Measurements from ENCODE around the gene NFYA. TPM values are rescaled to one million over a fixed set of nuclear protein-coding genes. Genes with fewer than 3 reads are reported as not detected.

The NFYA gene
- polyA plus RNA-seq, 1 donor from 2014 or later: 22.1 TPM

- H3K27ac ChIP-seq (ENCODE audit: low read length): no peak overlapping the region
- H3K9me3 ChIP-seq (ENCODE audit: low read length): no peaks in the 10 kb centered on the region
- H3K4me2 ChIP-seq (ENCODE audit: low read length): no peak overlapping the region
- H3K9ac ChIP-seq (ENCODE audit: low read length): no peak overlapping the region
- no peaks in the 10 kb centered on the region for H3K79me2 ChIP-seq (replicated peaks; ENCODE audit: insufficient read depth, low read length)
- no peak for TF ChIP-seq CTCF (IDR thresholded peaks at IDR 0.05; ENCODE audit: poor library complexity, severe bottlenecking)
- no peak for TF ChIP-seq POLR2AphosphoS5 (IDR thresholded peaks at IDR 0.05)
- no peak for TF ChIP-seq EP300 (conservative IDR thresholded peaks at IDR 0.05; ENCODE audit: poor library complexity, severe bottlenecking)
- no peak for TF ChIP-seq SMC3 (conservative IDR thresholded peaks at IDR 0.05; ENCODE audit: poor library complexity)
- no peak for TF ChIP-seq EZH2 (IDR thresholded peaks at IDR 0.05; ENCODE audit: borderline replicate concordance, insufficient read depth, low read length, poor library complexity, severe bottlenecking)
- no peak for TF ChIP-seq TAF1 (IDR thresholded peaks at IDR 0.05; ENCODE audit: low read depth)
- TF ChIP-seq REST (IDR thresholded peaks at IDR 0.05; ENCODE audit: borderline replicate concordance): no peak
- TF ChIP-seq RAD21 (conservative IDR thresholded peaks at IDR 0.05): no peak
- no peak for TF ChIP-seq MXI1 (conservative IDR thresholded peaks at IDR 0.05; ENCODE audit: poor library complexity, severe bottlenecking)
- no peaks in the 10 kb centered on the region for H4K20me1 ChIP-seq (ENCODE audit: insufficient read depth)
- no peaks in the 10 kb centered on the region for H3K36me3 ChIP-seq (ENCODE audit: insufficient read depth, low read length)
- H3F3A ChIP-seq (ENCODE audit: insufficient read depth, low read length, poor library complexity, severe bottlenecking): no peaks in the 10 kb centered on the region
- H2AFZ ChIP-seq (ENCODE audit: low read depth, low read length): no peak overlapping the region
- no peaks in the 10 kb centered on the region for H3K9me2 ChIP-seq (ENCODE audit: insufficient read depth, low read length)
- no peaks in the 10 kb centered on the region for H3K27me3 ChIP-seq (ENCODE audit: insufficient read depth, low read depth, low read length)
- no peak overlapping the region for H3K4me3 ChIP-seq (ENCODE audit: low read length)
Observed at GRCh38 chr6:41056768-41057490, 15.8 kb upstream of the NFYA start.

GRCh38 chr6:41058783-41059181 is 14.0 kb upstream of the NFYA start:
- no peak for TF ChIP-seq TAF1 (IDR thresholded peaks at IDR 0.05; ENCODE audit: low read depth)
- no peak for TF ChIP-seq REST (IDR thresholded peaks at IDR 0.05; ENCODE audit: borderline replicate concordance)
- TF ChIP-seq MXI1 (conservative IDR thresholded peaks at IDR 0.05; ENCODE audit: poor library complexity, severe bottlenecking): no peak
- no peak for TF ChIP-seq EZH2 (IDR thresholded peaks at IDR 0.05; ENCODE audit: borderline replicate concordance, insufficient read depth, low read length, poor library complexity, severe bottlenecking)
- no peak for TF ChIP-seq POLR2AphosphoS5 (IDR thresholded peaks at IDR 0.05)
- no peak for TF ChIP-seq EP300 (conservative IDR thresholded peaks at IDR 0.05; ENCODE audit: poor library complexity, severe bottlenecking)
- TF ChIP-seq SMC3 (conservative IDR thresholded peaks at IDR 0.05; ENCODE audit: poor library complexity): no peak
- no peak for TF ChIP-seq CTCF (IDR thresholded peaks at IDR 0.05; ENCODE audit: poor library complexity, severe bottlenecking)
- no peak for TF ChIP-seq RAD21 (conservative IDR thresholded peaks at IDR 0.05)

More at GRCh38 chr6:41058783-41059181, 14.0 kb upstream of the NFYA start:
- H2AFZ ChIP-seq (ENCODE audit: low read depth, low read length): no peak overlapping the region
- no peak overlapping the region for H3K4me3 ChIP-seq (ENCODE audit: low read length)
- no peaks in the 10 kb centered on the region for H3K9me3 ChIP-seq (ENCODE audit: low read length)
- no peak overlapping the region for H3K9ac ChIP-seq (ENCODE audit: low read length)
- no peaks in the 10 kb centered on the region for H4K20me1 ChIP-seq (ENCODE audit: insufficient read depth)
- no peaks in the 10 kb centered on the region for H3K79me2 ChIP-seq (replicated peaks; ENCODE audit: insufficient read depth, low read length)
- no peaks in the 10 kb centered on the region for H3K27me3 ChIP-seq (ENCODE audit: insufficient read depth, low read depth, low read length)
- no peak overlapping the region for H3K4me2 ChIP-seq (ENCODE audit: low read length)
- no peaks in the 10 kb centered on the region for H3F3A ChIP-seq (ENCODE audit: insufficient read depth, low read length, poor library complexity, severe bottlenecking)
- no peak overlapping the region for H3K27ac ChIP-seq (ENCODE audit: low read length)
- no peaks in the 10 kb centered on the region for H3K9me2 ChIP-seq (ENCODE audit: insufficient read depth, low read length)
- H3K36me3 ChIP-seq (ENCODE audit: insufficient read depth, low read length): no peaks in the 10 kb centered on the region

All from neural cell (in vitro differentiated cells).